H9 (cell line): Measurements from ENCODE around the gene NAB2. TPM values are rescaled to one million over a fixed set of nuclear protein-coding genes. Genes with fewer than 3 reads are reported as not detected.

Experiments
- DNase-seq: peaks from one replicate; pipeline ENCODE4 v3.0.0-alpha.2; 2017
- H2AFZ ChIP-seq: one replicate; pipeline ENCODE4 v1.6.1; 2013; ENCODE audit warnings: mild to moderate bottlenecking, low read length, control low read depth, moderate library complexity
- H2AK5ac ChIP-seq: 2 replicates; pipeline ENCODE4 v1.6.1; 2013; ENCODE audit warnings: low read length, control low read depth, mixed read lengths; ENCODE audit not compliant: insufficient read length
- H2BK120ac ChIP-seq: one replicate; pipeline ENCODE4 v1.6.1; 2013; ENCODE audit warnings: low read depth, mild to moderate bottlenecking, low read length, control low read depth, inconsistent platforms; ENCODE audit not compliant: poor library complexity, severe bottlenecking
- H2BK12ac ChIP-seq: 2 replicates; pipeline ENCODE4 v1.6.1; 2013; ENCODE audit warnings: low read length, control low read depth, mixed read lengths, low read depth; ENCODE audit not compliant: insufficient read length
- H2BK15ac ChIP-seq: 2 replicates; pipeline ENCODE4 v1.6.1; 2013; ENCODE audit warnings: low read depth, low read length, control low read depth
- H2BK20ac ChIP-seq: one replicate; pipeline ENCODE4 v1.6.1; 2013; ENCODE audit warnings: low read depth, mild to moderate bottlenecking, low read length, control low read depth, inconsistent platforms; ENCODE audit not compliant: poor library complexity, severe bottlenecking
- H2BK5ac ChIP-seq: 2 replicates; pipeline ENCODE4 v1.6.1; 2013; ENCODE audit warnings: low read length, control low read depth, mixed read lengths; ENCODE audit not compliant: insufficient read length
- H3K14ac ChIP-seq: 2 replicates; pipeline ENCODE4 v1.6.1; 2013; ENCODE audit warnings: low read length, control low read depth; ENCODE audit not compliant: insufficient read depth
- H3K18ac ChIP-seq: 2 replicates; pipeline ENCODE4 v1.6.1; 2013; ENCODE audit warnings: low read depth, mild to moderate bottlenecking, mixed read lengths, low read length, control low read depth; ENCODE audit not compliant: insufficient read length
- H3K23ac ChIP-seq: 2 replicates; pipeline ENCODE4 v1.6.1; 2013; ENCODE audit warnings: low read length, control low read depth, mixed read lengths, low read depth; ENCODE audit not compliant: insufficient read length
- H3K23me2 ChIP-seq: 2 replicates; pipeline ENCODE4 v1.6.1; 2013; ENCODE audit warnings: low read depth, mild to moderate bottlenecking, mixed read lengths, low read length, control low read depth; ENCODE audit not compliant: insufficient read length, poor library complexity, severe bottlenecking
- H3K27ac ChIP-seq: 2 replicates; pipeline ENCODE4 v1.5.1; 2013; ENCODE audit warnings: low read length, control low read depth, mixed read lengths, low read depth; ENCODE audit not compliant: insufficient read length
- H3K27me3 ChIP-seq: 2 replicates; pipeline ENCODE4 v1.6.1; 2013; ENCODE audit warnings: low read length, control low read depth, inconsistent platforms; ENCODE audit not compliant: insufficient read depth
- H3K4ac ChIP-seq: 2 replicates; pipeline ENCODE4 v1.6.1; 2013; ENCODE audit warnings: low read depth, mild to moderate bottlenecking, control low read depth, inconsistent platforms, low read length, moderate library complexity
- H3K4me1 ChIP-seq: 2 replicates; pipeline ENCODE4 v1.6.1; 2013; ENCODE audit warnings: low read length, control low read depth, inconsistent platforms; ENCODE audit not compliant: insufficient read depth
- H3K4me2 ChIP-seq: 2 replicates; pipeline ENCODE4 v1.6.1; 2013; ENCODE audit warnings: low read length, control low read depth, mixed read lengths; ENCODE audit not compliant: insufficient read length, insufficient read depth
- H3K56ac ChIP-seq: 2 replicates; pipeline ENCODE4 v1.6.1; 2013; ENCODE audit warnings: low read depth, mild to moderate bottlenecking, mixed read lengths, low read length, control low read depth; ENCODE audit not compliant: insufficient read length
- H3K79me1 ChIP-seq: 2 replicates; pipeline ENCODE4 v1.6.1; 2013; ENCODE audit warnings: low read depth, mild to moderate bottlenecking, moderate library complexity, low read length, control low read depth, inconsistent platforms; ENCODE audit not compliant: insufficient read depth, poor library complexity, severe bottlenecking
- H3K79me2 ChIP-seq: 2 replicates; pipeline ENCODE4 v1.6.1; 2013; ENCODE audit warnings: low read length, control low read depth, inconsistent platforms; ENCODE audit not compliant: insufficient read depth
- H3K9ac ChIP-seq: 2 replicates; pipeline ENCODE4 v1.6.1; 2013; ENCODE audit warnings: low read length, control low read depth, mixed read lengths; ENCODE audit not compliant: insufficient read length; ENCODE audit errors: extremely low read depth
- H3K9me3 ChIP-seq: one replicate; pipeline ENCODE4 v1.6.1; 2013; ENCODE audit warnings: low read depth, low read length, inconsistent platforms; ENCODE audit not compliant: control insufficient read depth
- H3T11ph ChIP-seq: one replicate; pipeline ENCODE4 v1.6.1; 2013; ENCODE audit warnings: mild to moderate bottlenecking, low read length, control low read depth, inconsistent platforms
- H4K20me1 ChIP-seq: one replicate; pipeline ENCODE4 v1.6.1; 2013; ENCODE audit not compliant: control insufficient read depth, insufficient read length, insufficient read depth
- H4K5ac ChIP-seq: 2 replicates; pipeline ENCODE4 v1.6.1; 2013; ENCODE audit warnings: low read depth, mild to moderate bottlenecking, mixed read lengths, low read length, control low read depth; ENCODE audit not compliant: insufficient read length
- H4K8ac ChIP-seq: replicated peaks from 2 replicates; pipeline ENCODE4 v1.6.1; 2013; ENCODE audit warnings: low read length, control low read depth, mixed read lengths, low read depth; ENCODE audit not compliant: insufficient read length
- H4K91ac ChIP-seq: 2 replicates; pipeline ENCODE4 v1.6.1; 2013; ENCODE audit warnings: low read depth, mild to moderate bottlenecking, moderate library complexity, mixed read lengths, low read length, control low read depth; ENCODE audit not compliant: insufficient read length
- H3K27ac Mint-ChIP-seq, 3 experiments: 2 replicates in 2 of 3; 3 replicates in 1 of 3; pipeline ENCODE4 v1.8.0; 2020 to 2021; ENCODE audit warnings: mixed read lengths in 3 of 3, mild to moderate bottlenecking in 1 of 3, moderate library complexity in 1 of 3
- H3K27me3 Mint-ChIP-seq: 2 replicates; pipeline ENCODE4 v1.8.0; 2021; ENCODE audit warnings: low read depth, mild to moderate bottlenecking, moderate library complexity, mixed read lengths
- H3K36me3 Mint-ChIP-seq, 3 experiments: 2 replicates in 2 of 3; 3 replicates in 1 of 3; pipeline ENCODE4 v1.8.0; 2020 to 2021; ENCODE audit warnings: low read depth in 3 of 3, mixed read lengths in 3 of 3; ENCODE audit not compliant: insufficient read depth in 1 of 3
- H3K4me1 Mint-ChIP-seq, 2 experiments: 2 replicates each; pipeline ENCODE4 v1.8.0; 2020; ENCODE audit warnings: mixed read lengths in 2 of 2
- H3K4me3 Mint-ChIP-seq, 2 experiments: 2 replicates in 1 of 2; 3 replicates in 1 of 2; pipeline ENCODE4 v1.8.0; 2020 to 2021; ENCODE audit warnings: mild to moderate bottlenecking in 2 of 2, mixed read lengths in 2 of 2, moderate library complexity in 1 of 2
- H3K9me3 Mint-ChIP-seq, 2 experiments: 2 replicates in 1 of 2; 3 replicates in 1 of 2; pipeline ENCODE4 v1.8.0; 2020; ENCODE audit warnings: mild to moderate bottlenecking in 2 of 2, mixed read lengths in 2 of 2, moderate library complexity in 1 of 2
- CTCF ChIP-seq: fragments of 200-600 bp; sonication (generic); conservative IDR thresholded peaks from 3 replicates; pipeline ENCODE4 v1.8.0; 2021; ENCODE audit warnings: antibody characterized with exemption, mild to moderate bottlenecking
- WGBS: extraction: QIAGEN DNeasy Blood & Tissue Kit; methylation state at CpG from one replicate; pipeline ENCODE4 v1.1.7; 2013; ENCODE audit warnings: missing lambda C conversion rate, low lambda C conversion rate, mixed read lengths; ENCODE audit not compliant: insufficient read length; ENCODE audit errors: extremely low coverage; 5-methylcytosine and 5-hydroxymethylcytosine counted together
- total RNA-seq: library from RNA; stranded (reverse); gene quantifications from 2 replicates; pipeline ENCODE4 v1.2.1, GENCODE V29; 2021

The NAB2 gene
- total RNA-seq, 1 experiment from 2014 or later = 67.8 TPM

DNA sequence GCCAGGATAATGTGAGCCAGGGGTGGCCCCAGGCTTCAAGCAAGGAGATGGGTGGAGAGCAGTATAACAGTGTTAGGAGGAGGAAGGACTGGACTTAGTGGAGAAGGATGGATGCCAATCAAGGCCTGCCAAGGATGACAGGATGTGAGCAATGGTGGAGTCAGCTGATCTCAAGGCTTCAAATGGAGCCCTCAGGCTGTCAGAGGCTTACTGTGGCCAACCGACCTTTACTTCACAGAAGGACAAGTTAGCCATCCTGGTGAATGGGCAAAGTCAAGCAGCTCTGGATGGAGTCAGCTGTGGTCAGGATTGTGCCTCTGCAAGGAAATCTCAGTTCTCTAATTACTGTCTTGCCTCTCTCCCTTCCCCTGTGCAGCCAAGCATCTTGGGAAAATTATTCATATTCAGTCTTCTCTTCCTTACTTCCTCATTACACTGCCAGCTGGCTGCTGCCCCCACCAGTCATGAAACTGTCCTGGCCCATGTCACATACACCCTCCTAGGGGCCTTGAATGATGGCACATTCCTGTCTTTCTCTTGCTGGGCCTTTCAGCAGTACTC, 29.9 kb downstream of the NAB2 start:
- H3K27ac ChIP-seq = no peak overlapping the region
- TF ChIP-seq CTCF = no peak
- peaks cover 3 to 8% (median 6%) of the 10 kb centered on the region in 3 experiments; a peak in 6 of 7 replicates for H3K36me3 Mint-ChIP-seq
- H3K4me1 ChIP-seq = no peaks in the 10 kb centered on the region
- H4K5ac ChIP-seq = no peak overlapping the region
- no peak overlapping the region for H2BK12ac ChIP-seq
- no peaks in the 10 kb centered on the region for H4K20me1 ChIP-seq
- no peaks in the 10 kb centered on the region for H3K79me2 ChIP-seq
- H3K27me3 ChIP-seq = no peaks in the 10 kb centered on the region
- no peaks in the 10 kb centered on the region for H3K9me3 ChIP-seq
- H2BK20ac ChIP-seq = no peak overlapping the region
- no peak overlapping the region for H4K91ac ChIP-seq
- no peak for DNase-seq
- no peak overlapping the region for H2BK15ac ChIP-seq
- H3K27ac Mint-ChIP-seq = no peak overlapping the region; a peak in 1 of 7 replicates
- H3K18ac ChIP-seq = no peak overlapping the region
- no peak overlapping the region for H3K4ac ChIP-seq
- H3K4me3 Mint-ChIP-seq = no peak overlapping the region
- no peak overlapping the region for H3K14ac ChIP-seq
- H3T11ph ChIP-seq = no peak overlapping the region
- H3K23me2 ChIP-seq = no peaks in the 10 kb centered on the region
- H3K4me1 Mint-ChIP-seq = peaks cover 0 to 2% of the 10 kb centered on the region in 2 experiments; a peak in 1 of 4 replicates
- H4K8ac ChIP-seq = no peak overlapping the region
- H3K79me1 ChIP-seq = no peaks in the 10 kb centered on the region
- H3K56ac ChIP-seq = no peak overlapping the region
- no peak overlapping the region for H3K23ac ChIP-seq
- H2AFZ ChIP-seq = no peak overlapping the region
- peaks cover 6% of the 10 kb centered on the region for H3K27me3 Mint-ChIP-seq
- no CpG with 5 or more reads among the region's 1 CpG for WGBS
- no peak overlapping the region for H2AK5ac ChIP-seq
- H2BK120ac ChIP-seq = no peak overlapping the region
- H3K9me3 Mint-ChIP-seq = peaks cover 3 to 4% of the 10 kb centered on the region in 2 experiments; a peak in 3 of 5 replicates
- H3K4me2 ChIP-seq = no peak overlapping the region
- H3K9ac ChIP-seq = no peak overlapping the region
- H2BK5ac ChIP-seq = no peak overlapping the region
